ENCODE data around the gene KLHL9.
A peak's percentile ranks its signal among the peaks of the same experiment; 100 is the strongest.
"Not testable (repeated sequence)": the region's sequence is repeated elsewhere in the genome, so short reads cannot be mapped to it uniquely, and the experiment has no call there.

The KLHL9 gene, protein sequence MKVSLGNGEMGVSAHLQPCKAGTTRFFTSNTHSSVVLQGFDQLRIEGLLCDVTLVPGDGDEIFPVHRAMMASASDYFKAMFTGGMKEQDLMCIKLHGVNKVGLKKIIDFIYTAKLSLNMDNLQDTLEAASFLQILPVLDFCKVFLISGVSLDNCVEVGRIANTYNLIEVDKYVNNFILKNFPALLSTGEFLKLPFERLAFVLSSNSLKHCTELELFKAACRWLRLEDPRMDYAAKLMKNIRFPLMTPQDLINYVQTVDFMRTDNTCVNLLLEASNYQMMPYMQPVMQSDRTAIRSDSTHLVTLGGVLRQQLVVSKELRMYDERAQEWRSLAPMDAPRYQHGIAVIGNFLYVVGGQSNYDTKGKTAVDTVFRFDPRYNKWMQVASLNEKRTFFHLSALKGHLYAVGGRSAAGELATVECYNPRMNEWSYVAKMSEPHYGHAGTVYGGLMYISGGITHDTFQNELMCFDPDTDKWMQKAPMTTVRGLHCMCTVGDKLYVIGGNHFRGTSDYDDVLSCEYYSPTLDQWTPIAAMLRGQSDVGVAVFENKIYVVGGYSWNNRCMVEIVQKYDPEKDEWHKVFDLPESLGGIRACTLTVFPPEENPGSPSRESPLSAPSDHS

DNA sequence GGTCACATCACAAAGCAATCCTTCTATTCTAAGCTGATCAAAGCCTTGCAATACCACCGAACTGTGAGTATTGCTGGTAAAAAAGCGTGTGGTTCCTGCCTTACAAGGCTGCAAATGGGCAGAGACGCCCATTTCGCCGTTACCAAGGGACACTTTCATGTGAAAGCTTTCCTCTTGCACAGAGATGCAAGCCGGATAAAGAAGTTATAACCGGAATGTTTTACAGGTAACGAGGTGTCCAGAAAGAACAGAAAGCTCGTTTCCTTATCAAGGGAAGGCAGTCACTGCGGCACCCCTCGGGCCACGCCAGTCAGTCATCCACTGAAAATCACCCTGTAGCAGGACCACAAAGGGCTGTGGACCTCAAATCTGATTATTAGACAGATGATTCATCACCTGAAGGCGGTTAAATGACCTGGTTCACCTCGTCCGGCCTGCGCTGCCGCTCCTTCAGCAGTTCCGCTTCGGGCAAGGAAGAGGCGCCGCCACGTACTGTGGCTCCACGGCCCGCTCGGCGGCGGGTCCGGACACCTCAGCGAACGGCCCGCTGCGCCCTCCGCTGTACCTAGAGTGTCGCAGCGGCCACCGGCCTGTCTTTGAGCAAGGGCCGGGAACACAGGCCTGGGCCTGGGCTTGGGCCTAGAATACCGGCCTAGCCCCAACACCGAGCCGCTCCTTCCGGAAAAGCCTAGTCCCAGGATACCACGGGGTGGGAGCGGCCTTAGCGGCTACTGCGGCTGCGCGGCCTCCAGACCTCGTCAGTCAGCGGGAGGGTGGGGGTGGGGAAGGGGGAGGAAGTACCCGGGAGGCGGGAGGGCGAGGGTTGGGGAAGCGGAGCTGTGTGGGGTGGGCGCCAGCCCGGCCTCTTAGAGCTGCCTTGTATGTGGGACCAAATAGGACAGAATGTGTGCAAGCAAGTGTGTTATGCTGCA lies at the start of gene KLHL9:
TSS of gene KLHL9 (minus strand) at position 704 of the 932 bp plus-strand sequence. CDS start at position 159, 545 bp downstream.
- DNase-seq (ENCODE audit: low read depth, low spot score) = peak; percentile 79

GRCh38 chr9:21383627-21384026 lies 48.4 kb upstream of the KLHL9 start:
- no peak for DNase-seq (ENCODE audit: low read depth, low spot score)

DNA sequence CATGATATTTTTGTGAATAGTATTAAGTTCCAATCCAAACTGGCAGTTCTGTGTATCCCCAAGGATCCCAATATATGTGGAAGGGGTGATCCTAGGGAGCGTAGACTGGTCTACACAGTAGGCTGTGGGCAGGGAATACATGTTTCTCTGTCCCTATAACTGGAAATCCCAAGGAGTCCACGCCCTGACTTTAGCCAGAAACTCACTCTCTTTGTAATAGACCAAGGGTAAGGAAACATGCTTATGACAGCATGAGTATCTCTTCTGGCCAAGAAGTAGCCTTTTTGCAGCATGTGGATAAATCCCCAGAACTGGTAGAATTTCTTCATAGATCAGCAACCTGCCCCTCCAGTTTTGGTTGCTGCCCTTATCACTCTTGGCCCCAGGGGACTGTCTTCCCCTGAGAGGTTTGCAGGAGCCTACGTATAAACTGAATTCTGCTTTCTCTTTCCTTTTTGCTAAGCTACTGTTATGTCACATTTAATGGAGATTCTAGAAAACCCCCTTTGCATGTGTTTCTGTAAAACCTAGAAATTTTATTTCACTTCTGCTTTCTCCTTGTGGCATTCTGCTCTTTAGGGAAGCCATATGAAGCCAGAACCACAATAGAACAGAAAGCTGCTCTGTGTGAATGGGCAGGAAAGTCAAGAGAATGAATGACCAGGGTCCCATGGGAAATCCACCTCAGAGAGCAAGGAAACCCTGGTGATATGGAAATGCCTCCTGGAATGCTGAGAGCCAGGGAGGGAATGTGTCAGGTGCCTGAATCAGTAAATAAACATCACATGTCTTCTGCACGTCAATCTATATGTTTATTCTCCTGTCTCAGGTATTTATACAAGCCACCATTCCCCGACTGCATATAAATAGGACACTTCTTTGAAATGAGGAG lies 46.5 kb upstream of the KLHL9 start:
- DNase-seq (ENCODE audit: low read depth, low spot score) = no peak

- DNase-seq (ENCODE audit: low read depth, low spot score) = not testable (repeated sequence)
Measured at GRCh38 chr9:21371467-21371866, 36.3 kb upstream of the KLHL9 start.

DNA sequence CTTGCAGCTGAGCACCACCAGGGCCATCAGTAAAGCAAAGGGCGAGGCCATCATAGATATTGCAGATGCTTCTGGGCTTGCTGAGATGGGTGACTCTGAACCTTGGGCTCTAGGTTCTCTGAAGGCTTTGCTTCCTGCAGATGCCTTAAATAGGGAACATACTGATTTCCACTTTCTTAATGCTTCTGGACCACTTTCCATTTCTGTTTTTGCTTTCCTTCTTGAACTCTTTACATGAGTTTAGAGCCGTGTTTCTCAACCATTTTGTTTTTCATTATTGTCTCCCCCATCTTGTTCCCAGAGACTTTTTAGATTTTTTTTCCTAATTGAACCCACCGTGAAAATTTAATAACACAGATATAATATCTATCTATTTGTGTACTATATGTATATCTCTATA lies 32.8 kb upstream of the KLHL9 start, which contains the start of gene IFNA13:
TSS of gene IFNA13 (minus strand) at position 101 of the 400 bp plus-strand sequence. CDS start at position 54, 47 bp downstream.
- DNase-seq (ENCODE audit: low read depth, low spot score) = no peak

DNA sequence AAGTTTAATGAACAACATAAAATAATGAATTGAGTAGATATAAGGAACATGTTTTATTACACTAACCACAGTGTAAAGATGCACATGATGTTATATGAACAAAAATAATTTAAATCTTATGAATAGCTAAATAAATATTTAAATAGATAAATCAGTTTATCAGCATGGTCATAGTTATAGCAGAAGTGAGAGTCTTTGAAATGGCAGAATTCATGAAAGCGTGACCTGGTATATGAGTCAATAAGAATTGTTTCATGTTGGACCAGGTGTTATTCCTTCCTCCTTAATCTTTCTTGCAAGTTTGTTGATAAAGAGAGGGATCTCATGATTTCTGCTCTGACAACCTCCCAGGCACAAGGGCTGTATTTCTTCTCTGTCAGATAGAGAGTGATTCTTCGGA lies 32.0 kb upstream of the KLHL9 start:
- DNase-seq (ENCODE audit: low read depth, low spot score) = not testable (repeated sequence)

GRCh38 chr9:21362287-21362686 lies 27.1 kb upstream of the KLHL9 start:
- no peak for DNase-seq (ENCODE audit: low read depth, low spot score)

- no peak for DNase-seq (ENCODE audit: low read depth, low spot score)
Measured at GRCh38 chr9:21357479-21358460, 22.6 kb upstream of the KLHL9 start.

GRCh38 chr9:21350787-21351186 lies 15.6 kb upstream of the KLHL9 start, which contains the start of gene IFNA6:
Gene IFNA6 (minus strand): TSS chr9:21350887. CDS start chr9:21350887, 0 bp downstream.
- no peak for DNase-seq (ENCODE audit: low read depth, low spot score)

DNA sequence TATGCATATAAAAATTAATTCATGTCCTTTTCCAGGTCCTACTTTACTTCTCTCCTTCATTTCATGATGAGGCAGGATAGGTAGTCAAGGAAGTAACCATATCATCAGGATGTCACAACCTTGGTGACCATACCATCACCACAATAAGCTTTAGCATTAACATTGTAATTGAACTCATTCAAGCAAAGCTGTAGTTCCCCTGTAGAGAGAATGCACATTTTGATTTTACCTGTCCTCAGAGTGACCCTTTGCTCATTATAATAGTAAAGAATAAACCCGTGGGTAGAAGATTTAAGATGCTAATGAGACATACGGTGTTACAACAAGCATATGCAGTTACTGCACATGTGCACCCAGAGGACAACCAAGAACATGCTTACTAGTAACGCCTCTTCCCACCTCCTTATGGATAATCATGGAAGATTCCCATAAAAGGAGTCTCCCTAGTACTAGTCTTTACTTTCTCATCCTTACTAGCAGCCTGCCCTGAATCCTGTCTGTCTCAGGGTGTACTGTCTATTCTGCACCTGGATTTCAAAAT lies 13.3 kb upstream of the KLHL9 start:
- no peak for DNase-seq (ENCODE audit: low read depth, low spot score)

DNA sequence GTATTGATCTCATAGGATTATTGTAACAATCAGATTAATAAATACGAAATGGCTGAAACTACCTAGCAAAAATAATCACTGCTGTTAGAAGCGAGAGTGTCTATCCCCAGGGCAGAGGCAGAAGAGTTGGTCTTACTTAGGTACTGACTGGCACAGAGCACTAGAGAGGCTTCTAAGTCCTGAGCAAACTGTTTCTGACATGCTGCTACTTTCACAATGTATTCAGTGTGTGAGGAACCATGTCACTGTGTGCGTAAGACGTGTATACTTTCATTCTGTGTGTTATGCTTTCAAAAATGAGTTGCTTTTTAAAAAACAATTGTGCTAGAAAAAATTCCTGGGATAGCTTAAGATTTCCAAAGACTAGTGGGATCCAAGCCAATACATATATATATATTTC lies 5.5 kb upstream of the KLHL9 start:
- DNase-seq (ENCODE audit: low read depth, low spot score) = no peak

DNA sequence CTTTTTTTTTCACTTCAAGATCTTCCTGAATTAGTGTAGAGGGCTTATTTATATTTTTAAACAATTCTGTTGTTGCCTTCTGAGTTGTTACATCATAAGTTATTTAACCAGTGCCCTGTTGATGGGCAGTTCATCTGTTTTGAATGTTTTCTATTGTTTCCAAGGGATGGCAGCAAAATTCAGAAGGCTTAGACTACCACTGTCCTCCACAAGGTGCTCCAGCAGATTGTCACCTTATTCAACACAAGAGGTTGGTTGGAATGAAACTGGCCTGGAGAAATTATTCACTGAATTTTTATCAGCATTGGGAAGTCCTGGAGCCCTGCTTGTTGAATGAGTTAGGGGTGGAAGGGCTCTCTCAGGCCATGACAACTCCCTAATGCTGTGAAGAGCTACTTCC lies 1.3 kb upstream of the KLHL9 start:
- DNase-seq (ENCODE audit: low read depth, low spot score) = no peak

DNA sequence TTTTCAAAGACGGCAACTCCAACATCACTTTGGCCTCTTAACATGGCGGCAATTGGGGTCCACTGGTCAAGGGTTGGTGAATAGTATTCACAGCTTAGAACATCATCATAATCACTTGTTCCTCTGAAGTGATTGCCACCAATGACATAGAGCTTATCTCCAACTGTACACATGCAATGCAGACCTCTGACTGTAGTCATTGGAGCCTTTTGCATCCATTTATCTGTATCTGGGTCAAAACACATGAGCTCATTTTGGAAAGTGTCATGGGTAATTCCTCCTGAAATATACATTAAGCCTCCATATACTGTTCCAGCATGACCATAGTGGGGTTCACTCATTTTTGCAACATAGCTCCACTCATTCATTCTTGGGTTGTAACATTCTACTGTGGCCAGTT lies 2.0 kb downstream of the KLHL9 start:
- no peak for DNase-seq (ENCODE audit: low read depth, low spot score)

GRCh38 chr9:21331676-21332402 lies 3.4 kb downstream of the KLHL9 start:
- DNase-seq (ENCODE audit: low read depth, low spot score) = no peak

DNA sequence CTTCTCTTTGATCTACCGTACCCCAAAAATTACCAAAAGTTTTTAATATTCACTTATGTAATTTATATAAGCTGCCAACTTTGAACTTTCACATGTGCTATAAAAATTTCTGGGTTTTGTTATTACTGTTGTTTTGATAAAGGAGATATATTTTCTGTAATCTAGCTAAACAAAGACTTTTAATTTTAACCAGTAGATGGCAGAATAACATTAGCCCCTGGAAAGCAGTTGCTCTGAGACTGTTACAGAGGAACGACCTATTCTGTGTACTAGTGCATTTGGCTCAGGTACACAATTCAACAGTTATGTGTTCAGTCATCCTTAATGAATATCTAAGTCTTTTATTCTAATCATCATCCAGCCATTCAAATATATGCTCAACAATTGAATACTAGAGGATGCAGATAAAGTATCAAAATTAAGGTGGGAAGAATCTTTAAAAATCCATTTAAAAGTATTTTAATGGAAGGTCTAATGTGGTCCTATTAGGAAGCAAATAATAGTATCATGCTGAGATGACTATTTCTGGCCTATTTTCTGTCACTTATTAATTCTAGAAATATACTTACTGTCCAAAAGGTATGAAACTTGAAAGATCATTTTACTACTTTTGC lies 8.6 kb downstream of the KLHL9 start:
- DNase-seq (ENCODE audit: low read depth, low spot score) = no peak

DNA sequence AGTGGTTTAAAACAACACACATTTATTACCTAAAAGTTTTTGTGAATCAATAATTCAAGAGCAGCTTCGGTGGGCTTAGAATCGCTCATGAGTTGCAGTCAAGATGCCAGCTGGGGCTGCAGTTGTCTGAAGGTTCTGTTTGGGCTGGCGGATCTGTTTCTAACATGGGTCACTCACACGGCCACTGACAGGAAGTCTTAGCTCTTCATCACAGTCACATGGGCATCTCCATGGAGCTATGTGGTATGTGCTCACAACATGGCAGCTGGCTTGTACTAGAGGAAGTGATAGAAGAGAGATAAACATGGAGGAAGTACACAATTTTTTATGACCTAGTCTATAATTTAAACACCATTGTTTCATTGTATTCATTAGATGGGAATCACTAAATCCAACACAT lies 11.2 kb downstream of the KLHL9 start:
- no peak for DNase-seq (ENCODE audit: low read depth, low spot score)

DNA sequence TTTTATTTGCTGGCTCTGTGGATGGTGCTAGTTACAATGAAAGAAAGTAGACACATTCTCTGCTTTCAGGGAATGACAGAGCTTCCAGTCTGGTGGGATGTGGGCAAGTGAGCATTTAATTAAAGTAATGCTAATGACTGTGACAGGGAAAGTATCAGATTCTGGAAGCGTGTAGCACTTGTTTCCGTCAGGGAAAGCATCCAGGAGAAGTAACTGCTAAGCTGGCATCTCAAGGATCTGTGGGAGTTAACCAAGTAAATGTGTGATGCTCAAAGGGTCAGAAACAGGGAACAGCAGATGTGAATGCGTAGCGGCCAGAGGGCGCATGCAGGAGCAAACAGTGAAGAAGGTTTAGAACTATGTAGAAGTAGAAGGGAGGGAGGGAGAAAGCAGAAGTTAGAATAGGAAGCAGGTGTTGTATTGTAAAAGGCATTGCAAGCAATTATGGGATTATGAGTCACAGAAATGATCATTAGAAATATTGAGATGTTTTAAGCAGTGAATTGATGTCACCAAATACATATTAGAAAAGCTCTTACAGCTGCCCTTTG lies 12.2 kb downstream of the KLHL9 start:
- no peak for DNase-seq (ENCODE audit: low read depth, low spot score)

DNA sequence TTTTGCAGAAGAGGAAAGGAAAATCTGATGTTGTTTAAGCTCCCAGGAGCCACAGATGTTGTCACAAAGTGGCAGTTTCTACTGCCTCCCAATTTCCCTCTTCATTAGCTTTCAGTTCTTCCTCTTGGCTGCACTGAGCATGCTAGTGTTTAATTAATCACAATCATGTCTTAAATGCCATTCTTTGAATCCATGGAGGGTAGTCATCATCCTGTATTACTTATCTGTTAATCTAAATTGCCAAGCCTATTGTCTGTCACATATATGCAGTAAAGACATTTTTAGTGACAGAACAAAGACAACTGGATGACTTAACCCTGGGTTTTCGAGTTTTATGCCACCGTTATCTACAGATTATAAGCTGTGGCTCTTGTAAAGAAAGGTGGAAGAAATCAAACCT lies 14.7 kb downstream of the KLHL9 start:
- DNase-seq (ENCODE audit: low read depth, low spot score) = no peak
